ENCODE data around the gene NRP1. TPM values are rescaled to one million over a fixed set of nuclear protein-coding genes. Genes with fewer than 3 reads are reported as not detected.

NRP1 gene
- total RNA-seq, 4 donors from 2014 or later: 47.1 to 286 (median 111) TPM

DNA sequence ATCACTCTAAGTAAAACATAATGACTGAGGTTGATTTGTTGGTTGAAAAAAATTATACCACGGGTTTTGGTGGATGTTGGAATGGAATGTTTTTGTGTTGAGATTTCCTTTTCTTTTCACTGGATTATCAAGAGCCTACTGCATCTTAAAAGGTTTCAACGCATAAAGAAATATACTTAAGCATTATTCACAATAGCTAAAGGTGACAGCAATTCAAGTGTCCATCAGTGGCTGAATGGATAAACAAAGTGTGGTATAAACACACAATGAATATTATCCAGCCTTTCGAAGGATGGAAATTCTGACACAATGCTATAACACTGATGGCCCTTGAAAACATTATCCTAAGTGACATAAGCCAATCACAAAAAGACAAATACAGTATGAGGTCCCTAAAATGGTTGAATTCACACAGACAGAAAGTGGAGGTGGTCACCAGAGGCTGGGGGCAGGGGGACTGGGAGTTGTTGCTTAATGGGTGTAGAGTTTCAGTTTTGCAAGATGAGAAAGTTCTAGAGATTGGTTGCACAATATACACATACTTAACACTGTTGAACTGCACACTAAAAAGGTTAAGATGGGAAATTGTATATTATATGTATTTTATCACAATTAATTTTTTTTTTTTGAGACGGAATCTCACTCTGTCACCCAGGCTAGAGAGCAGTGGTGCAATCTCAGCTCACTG lies 122.3 kb downstream of the NRP1 start:
- intact Hi-C loops (cut with DNase I; ENCODE audit: low total_unique reads): no loop called here
- TF ChIP-seq, protein P1, sequence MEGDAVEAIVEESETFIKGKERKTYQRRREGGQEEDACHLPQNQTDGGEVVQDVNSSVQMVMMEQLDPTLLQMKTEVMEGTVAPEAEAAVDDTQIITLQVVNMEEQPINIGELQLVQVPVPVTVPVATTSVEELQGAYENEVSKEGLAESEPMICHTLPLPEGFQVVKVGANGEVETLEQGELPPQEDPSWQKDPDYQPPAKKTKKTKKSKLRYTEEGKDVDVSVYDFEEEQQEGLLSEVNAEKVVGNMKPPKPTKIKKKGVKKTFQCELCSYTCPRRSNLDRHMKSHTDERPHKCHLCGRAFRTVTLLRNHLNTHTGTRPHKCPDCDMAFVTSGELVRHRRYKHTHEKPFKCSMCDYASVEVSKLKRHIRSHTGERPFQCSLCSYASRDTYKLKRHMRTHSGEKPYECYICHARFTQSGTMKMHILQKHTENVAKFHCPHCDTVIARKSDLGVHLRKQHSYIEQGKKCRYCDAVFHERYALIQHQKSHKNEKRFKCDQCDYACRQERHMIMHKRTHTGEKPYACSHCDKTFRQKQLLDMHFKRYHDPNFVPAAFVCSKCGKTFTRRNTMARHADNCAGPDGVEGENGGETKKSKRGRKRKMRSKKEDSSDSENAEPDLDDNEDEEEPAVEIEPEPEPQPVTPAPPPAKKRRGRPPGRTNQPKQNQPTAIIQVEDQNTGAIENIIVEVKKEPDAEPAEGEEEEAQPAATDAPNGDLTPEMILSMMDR (IDR thresholded peaks at IDR 0.05): no peak
- no peak for TF ChIP-seq POLR2A (IDR thresholded peaks at IDR 0.05)
- no peaks in the 10 kb centered on the region for H3K36me3 ChIP-seq
- DNase-seq: no peak
- no peaks in the 10 kb centered on the region for H3K4me1 ChIP-seq
- H3K9me3 ChIP-seq: no peaks in the 10 kb centered on the region
- no peaks in the 10 kb centered on the region for H3K27me3 ChIP-seq
- peak overlapping the region; percentile 44 to 53 for H3K27ac ChIP-seq
- H3K4me3 ChIP-seq: no peak overlapping the region

DNA sequence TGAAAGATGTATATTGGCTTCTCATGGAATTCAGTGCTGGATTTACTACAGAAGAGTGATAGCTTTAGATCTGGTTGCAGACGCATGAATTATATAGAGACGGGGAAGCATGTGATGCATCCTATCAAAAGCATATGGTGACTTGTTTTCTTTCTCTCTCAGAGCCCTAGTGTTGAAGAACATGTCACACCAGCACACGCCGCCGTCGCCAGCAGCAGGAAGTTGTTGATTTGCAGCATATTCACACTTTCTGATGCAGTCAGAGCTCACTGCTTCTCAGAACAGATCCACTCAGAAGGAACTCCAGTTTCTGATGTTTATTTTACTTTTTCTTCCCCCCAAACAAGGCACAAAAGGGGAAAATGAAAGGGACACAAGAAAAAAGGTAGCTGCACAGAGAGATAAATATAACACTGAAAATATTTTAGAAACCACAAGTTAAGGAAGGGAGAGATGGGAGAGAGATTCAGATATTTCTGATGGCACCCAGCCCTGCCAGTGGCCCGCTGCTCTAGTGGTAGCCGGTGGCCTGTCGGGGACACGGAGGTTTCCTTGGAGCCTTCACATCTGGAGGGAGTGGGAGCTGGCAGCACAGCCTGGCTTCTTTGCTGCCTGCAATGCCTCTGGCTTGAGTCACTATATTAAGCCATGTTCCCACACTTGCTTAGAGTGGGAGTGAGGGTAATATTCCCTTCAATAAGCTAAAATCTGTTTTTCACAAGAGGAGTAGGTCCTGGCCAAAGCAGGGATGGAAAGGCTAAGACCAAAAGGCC lies 123.2 kb downstream of the NRP1 start:
- intact Hi-C loops (cut with DNase I; ENCODE audit: low total_unique reads): no loop called here
- H3K27ac ChIP-seq: peak overlapping the region; percentile 44 to 53
- H3K4me3 ChIP-seq: no peak overlapping the region
- no peaks in the 10 kb centered on the region for H3K9me3 ChIP-seq
- no peaks in the 10 kb centered on the region for H3K27me3 ChIP-seq
- no peaks in the 10 kb centered on the region for H3K4me1 ChIP-seq
- peak; percentile 62 to 63 for DNase-seq
- H3K36me3 ChIP-seq: no peaks in the 10 kb centered on the region
- TF ChIP-seq POLR2A (IDR thresholded peaks at IDR 0.05): no peak
- TF ChIP-seq, protein P1 (IDR thresholded peaks at IDR 0.05): no peak

DNA sequence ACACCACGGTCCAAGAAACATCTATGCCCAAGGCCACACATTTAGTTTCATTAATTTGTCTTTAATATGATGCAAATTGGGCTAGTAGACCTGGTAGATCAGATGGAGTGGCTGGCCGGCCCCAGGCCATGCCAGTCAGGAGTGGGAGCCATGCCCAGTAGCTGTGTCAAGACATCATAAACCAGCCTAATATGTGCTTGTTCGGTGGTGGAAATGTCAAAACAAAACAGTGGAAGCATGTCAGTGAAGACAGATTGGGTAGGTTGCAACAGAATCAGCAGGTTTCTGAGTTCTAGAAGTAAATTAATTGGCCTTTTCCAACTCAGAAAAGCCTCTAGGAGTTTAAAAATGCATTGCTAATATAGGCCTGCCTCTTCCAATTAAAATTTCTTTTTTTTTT lies 124.7 kb downstream of the NRP1 start:
- intact Hi-C loops (cut with DNase I; ENCODE audit: low total_unique reads): no loop called here
- Histone ChIP-seq H3K36me3 (no peaks in the 10 kb centered on the region), H3K9me3 (no peaks in the 10 kb centered on the region), H3K27me3 (no peaks in the 10 kb centered on the region), H3K4me1 (no peaks in the 10 kb centered on the region), H3K27ac (no peak overlapping the region), H3K4me3 (no peak overlapping the region)
- no peak for DNase-seq
- TF ChIP-seq, protein P1 (IDR thresholded peaks at IDR 0.05): no peak
- TF ChIP-seq POLR2A (IDR thresholded peaks at IDR 0.05): no peak

DNA sequence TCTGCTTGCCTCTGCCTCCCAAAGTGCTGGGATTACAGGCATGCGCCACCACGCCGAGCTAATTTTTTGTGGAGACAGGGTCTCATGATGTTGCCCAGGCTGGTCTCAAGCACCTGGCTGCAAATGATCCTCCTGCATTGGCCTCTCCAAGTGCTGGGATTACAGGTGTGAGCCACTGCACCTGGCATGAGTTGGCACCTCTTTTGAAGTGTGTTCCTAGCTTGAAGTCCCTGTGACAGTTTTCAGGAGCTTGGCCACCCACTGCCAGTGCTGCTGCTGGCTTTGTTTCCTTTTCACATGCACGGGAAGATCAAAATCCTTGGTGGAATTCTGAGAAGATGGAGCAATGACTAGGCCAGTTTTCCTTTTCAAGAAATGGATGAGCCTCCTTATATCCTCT lies 126.3 kb downstream of the NRP1 start:
- H3K27me3 ChIP-seq: no peaks in the 10 kb centered on the region
- H3K4me3 ChIP-seq: no peak overlapping the region
- DNase-seq: no peak
- TF ChIP-seq, protein P1 (IDR thresholded peaks at IDR 0.05): no peak
- no peak for TF ChIP-seq POLR2A (IDR thresholded peaks at IDR 0.05)
- H3K36me3 ChIP-seq: no peaks in the 10 kb centered on the region
- H3K27ac ChIP-seq: no peak overlapping the region
- intact Hi-C loops (cut with DNase I; ENCODE audit: low total_unique reads): no loop called here
- no peaks in the 10 kb centered on the region for H3K4me1 ChIP-seq
- no peaks in the 10 kb centered on the region for H3K9me3 ChIP-seq

DNA sequence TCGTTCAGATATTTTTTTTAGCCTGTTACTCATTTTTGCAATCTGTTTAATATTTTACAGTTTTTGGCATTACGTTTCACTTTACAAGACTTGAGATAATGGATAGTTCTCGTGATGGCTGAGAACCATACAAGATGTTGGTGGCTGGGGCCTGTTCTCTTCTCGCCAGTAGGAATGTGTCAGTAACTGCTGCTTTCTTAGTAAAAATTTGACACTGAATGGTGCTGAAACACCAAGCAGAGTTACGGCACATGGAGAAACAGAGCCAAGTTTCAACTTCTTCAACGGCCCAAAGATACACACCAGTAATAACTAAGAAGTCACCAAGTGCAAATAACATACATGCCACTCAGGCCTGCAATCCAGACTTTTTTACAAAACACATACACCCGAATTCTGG lies 130.4 kb downstream of the NRP1 start:
- peak in 1 of 2 donors; percentile 45 for DNase-seq
- Histone ChIP-seq H3K27me3 (no peaks in the 10 kb centered on the region), H3K27ac (no peak overlapping the region), H3K9me3 (no peaks in the 10 kb centered on the region), H3K4me1 (no peaks in the 10 kb centered on the region), H3K36me3 (no peaks in the 10 kb centered on the region), H3K4me3 (no peak overlapping the region)
- intact Hi-C loops (cut with DNase I; ENCODE audit: low total_unique reads): no loop called here
- TF ChIP-seq POLR2A (IDR thresholded peaks at IDR 0.05): no peak
- TF ChIP-seq, protein P1 (IDR thresholded peaks at IDR 0.05): no peak
